Ishikawa (cell line): ENCODE results near the gene GHRL.

Source experiments
- CEBPB ChIP-seq: IDR thresholded peaks from 2 replicates; pipeline ENCODE4 v1.6.1; 2012
- CREB1 ChIP-seq: IDR thresholded peaks from 2 replicates; pipeline ENCODE4 v1.6.1; 2012; ENCODE audit warnings: low read depth
- EGR1 ChIP-seq: IDR thresholded peaks from 2 replicates; pipeline ENCODE4 v1.6.1; 2012
- EP300 ChIP-seq: IDR thresholded peaks from 2 replicates; pipeline ENCODE4 v1.6.1; 2012; ENCODE audit warnings: borderline replicate concordance
- FOXM1 ChIP-seq: IDR thresholded peaks from 2 replicates; pipeline ENCODE4 v1.6.1; 2012; ENCODE audit warnings: low read depth, borderline replicate concordance
- NFIC ChIP-seq: IDR thresholded peaks from 2 replicates; pipeline ENCODE4 v1.6.1; 2012
- RAD21 ChIP-seq: IDR thresholded peaks from 2 replicates; pipeline ENCODE4 v1.6.1; 2012; ENCODE audit warnings: low read depth
- TAF1 ChIP-seq: IDR thresholded peaks from 2 replicates; pipeline ENCODE4 v1.6.1; 2012; ENCODE audit warnings: low read depth, mild to moderate bottlenecking
- YY1 ChIP-seq: IDR thresholded peaks from 2 replicates; pipeline ENCODE4 v1.6.1; 2012; ENCODE audit warnings: low read depth
- TF ChIP-seq, protein P1 (sequence below): IDR thresholded peaks from 2 replicates; pipeline ENCODE4 v1.6.1; 2012; ENCODE audit warnings: low read depth, mild to moderate bottlenecking
- TF ChIP-seq, protein P2 (sequence below): IDR thresholded peaks from 2 replicates; pipeline ENCODE4 v1.6.1; 2012

DNA sequence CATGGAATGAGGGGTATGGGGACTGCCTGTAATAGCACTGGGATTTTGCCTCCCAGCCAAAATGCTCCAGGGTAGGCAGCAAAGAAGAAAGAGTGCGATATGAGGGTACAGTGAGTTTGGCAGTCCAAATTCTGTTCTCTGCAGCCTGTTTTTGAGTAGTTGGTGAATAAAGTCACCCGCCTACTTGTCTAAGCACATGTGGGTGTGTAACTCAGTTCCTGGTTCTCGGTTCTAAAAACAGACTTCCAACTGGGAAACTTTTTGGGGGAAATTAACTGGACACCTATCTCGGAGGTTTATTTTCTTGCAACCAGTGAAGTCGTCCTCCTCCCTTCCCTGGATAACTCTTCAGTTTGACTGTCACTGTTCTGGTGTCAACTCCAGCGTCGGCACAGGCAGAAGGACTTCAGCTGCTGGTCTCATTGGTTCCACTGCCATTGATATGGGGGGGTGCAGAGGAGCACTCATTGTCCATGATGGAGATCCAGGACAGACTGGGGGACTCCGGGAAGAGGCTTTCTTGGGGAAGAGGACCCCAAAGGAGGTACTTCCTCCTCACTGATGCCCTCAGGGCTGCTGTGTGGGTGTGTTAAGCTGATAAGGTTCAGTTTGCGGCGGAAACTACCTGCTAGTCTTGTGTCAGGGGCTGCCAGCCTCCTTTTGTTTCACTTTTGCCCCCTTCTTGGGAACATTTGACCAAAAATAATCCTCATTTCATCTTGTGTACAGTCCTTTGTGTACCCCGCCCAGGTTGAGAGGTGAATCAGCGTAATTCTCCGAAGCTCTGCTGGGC is 13.2 kb downstream of the GHRL start:
- TF ChIP-seq EGR1 (no peak), CEBPB (no peak), TAF1 (no peak), RAD21 (no peak), EP300 (no peak), FOXM1 (no peak), CREB1 (no peak), YY1 (no peak), NFIC (no peak)
- TF ChIP-seq, protein P1, sequence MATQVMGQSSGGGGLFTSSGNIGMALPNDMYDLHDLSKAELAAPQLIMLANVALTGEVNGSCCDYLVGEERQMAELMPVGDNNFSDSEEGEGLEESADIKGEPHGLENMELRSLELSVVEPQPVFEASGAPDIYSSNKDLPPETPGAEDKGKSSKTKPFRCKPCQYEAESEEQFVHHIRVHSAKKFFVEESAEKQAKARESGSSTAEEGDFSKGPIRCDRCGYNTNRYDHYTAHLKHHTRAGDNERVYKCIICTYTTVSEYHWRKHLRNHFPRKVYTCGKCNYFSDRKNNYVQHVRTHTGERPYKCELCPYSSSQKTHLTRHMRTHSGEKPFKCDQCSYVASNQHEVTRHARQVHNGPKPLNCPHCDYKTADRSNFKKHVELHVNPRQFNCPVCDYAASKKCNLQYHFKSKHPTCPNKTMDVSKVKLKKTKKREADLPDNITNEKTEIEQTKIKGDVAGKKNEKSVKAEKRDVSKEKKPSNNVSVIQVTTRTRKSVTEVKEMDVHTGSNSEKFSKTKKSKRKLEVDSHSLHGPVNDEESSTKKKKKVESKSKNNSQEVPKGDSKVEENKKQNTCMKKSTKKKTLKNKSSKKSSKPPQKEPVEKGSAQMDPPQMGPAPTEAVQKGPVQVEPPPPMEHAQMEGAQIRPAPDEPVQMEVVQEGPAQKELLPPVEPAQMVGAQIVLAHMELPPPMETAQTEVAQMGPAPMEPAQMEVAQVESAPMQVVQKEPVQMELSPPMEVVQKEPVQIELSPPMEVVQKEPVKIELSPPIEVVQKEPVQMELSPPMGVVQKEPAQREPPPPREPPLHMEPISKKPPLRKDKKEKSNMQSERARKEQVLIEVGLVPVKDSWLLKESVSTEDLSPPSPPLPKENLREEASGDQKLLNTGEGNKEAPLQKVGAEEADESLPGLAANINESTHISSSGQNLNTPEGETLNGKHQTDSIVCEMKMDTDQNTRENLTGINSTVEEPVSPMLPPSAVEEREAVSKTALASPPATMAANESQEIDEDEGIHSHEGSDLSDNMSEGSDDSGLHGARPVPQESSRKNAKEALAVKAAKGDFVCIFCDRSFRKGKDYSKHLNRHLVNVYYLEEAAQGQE, result no peak
- TF ChIP-seq, protein P2, sequence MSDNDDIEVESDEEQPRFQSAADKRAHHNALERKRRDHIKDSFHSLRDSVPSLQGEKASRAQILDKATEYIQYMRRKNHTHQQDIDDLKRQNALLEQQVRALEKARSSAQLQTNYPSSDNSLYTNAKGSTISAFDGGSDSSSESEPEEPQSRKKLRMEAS, result no peak
